OCI-LY7 (cell line): ENCODE measurements around the gene BARX2. TPM values are rescaled to one million over a fixed set of nuclear protein-coding genes. Genes with fewer than 3 reads are reported as not detected.

ENCODE experiments used
- BruUV-seq: library from RNA; stranded (reverse); fragments of 400-500 nt; replicated peaks from 2 replicates; lab custom pipeline; 2021; lab: Mats Ljungman, UMichigan
- CTCF ChIA-PET: fragments of 300-600 bp; sonication (Branson Sonifier 250); formaldehyde crosslinking; loops from one replicate; lab custom pipeline; 2022; ENCODE audit warnings: antibody characterized with exemption; ENCODE audit not compliant: unreplicated experiment; lab: Charles Lee
- POLR2A ChIA-PET: fragments of 300-600 bp; sonication (Branson Sonifier 250); formaldehyde crosslinking; loops from one replicate; lab custom pipeline; 2022; ENCODE audit warnings: antibody characterized with exemption; lab: Charles Lee
- DNase-seq: peaks from one replicate; pipeline ENCODE4 v3.0.0-alpha.2; 2015; ENCODE audit warnings: low spot score
- H2AFZ ChIP-seq: fragments of 200-600 bp; sonication (generic), shearing (Covaris generic); 2 replicates; pipeline ENCODE4 v1.6.1; 2014; ENCODE audit warnings: mild to moderate bottlenecking, antibody characterized with exemption, low read length, moderate library complexity
- H3K27ac ChIP-seq: fragments of 200-600 bp; sonication (generic); 2 replicates; pipeline ENCODE4 v1.5.1; 2014; ENCODE audit warnings: mixed run types, low read depth, mild to moderate bottlenecking, moderate library complexity, low read length, inconsistent platforms; ENCODE audit not compliant: poor library complexity, severe bottlenecking
- H3K36me3 ChIP-seq: fragments of 200-600 bp; sonication (generic); 2 replicates; pipeline ENCODE4 v1.6.1; 2014; ENCODE audit warnings: mild to moderate bottlenecking, antibody characterized with exemption, low read length, moderate library complexity, mixed read lengths; ENCODE audit not compliant: insufficient read depth
- H3K4me1 ChIP-seq: fragments of 200-600 bp; sonication (generic); 2 replicates; pipeline ENCODE4 v1.5.1; 2014; ENCODE audit warnings: mild to moderate bottlenecking, low read length; ENCODE audit not compliant: insufficient read depth, poor library complexity, severe bottlenecking
- H3K4me2 ChIP-seq: fragments of 200-600 bp; sonication (generic); 2 replicates; pipeline ENCODE4 v1.6.1; 2014; ENCODE audit warnings: mild to moderate bottlenecking, low read length
- H3K4me3 ChIP-seq: fragments of 200-600 bp; sonication (generic); 2 replicates; pipeline ENCODE4 v1.5.1; 2014; ENCODE audit warnings: mild to moderate bottlenecking, low read depth, low read length; ENCODE audit not compliant: poor library complexity, severe bottlenecking
- H3K79me2 ChIP-seq: fragments of 200-600 bp; sonication (generic); 2 replicates; pipeline ENCODE4 v1.6.1; 2016; ENCODE audit warnings: low read depth, mild to moderate bottlenecking, low read length, moderate library complexity, mixed read lengths; ENCODE audit not compliant: insufficient read depth
- H3K9me2 ChIP-seq: fragments of 200-600 bp; sonication (generic); 2 replicates; pipeline ENCODE4 v1.6.1; 2016; ENCODE audit warnings: mild to moderate bottlenecking, low read length, mixed read lengths; ENCODE audit not compliant: insufficient read depth
- H3K9me3 ChIP-seq: fragments of 200-600 bp; sonication (generic); 2 replicates; pipeline ENCODE4 v1.6.1; 2014; ENCODE audit warnings: mild to moderate bottlenecking, mixed run types, low read length, mixed read lengths
- H4K20me1 ChIP-seq: fragments of 200-600 bp; sonication (generic); 2 replicates; pipeline ENCODE4 v1.6.1; 2014; ENCODE audit warnings: mild to moderate bottlenecking, antibody characterized with exemption, low read length, moderate library complexity, mixed read lengths; ENCODE audit not compliant: insufficient read depth
- CTCF ChIP-seq: fragments of 200-600 bp; sonication (generic); conservative IDR thresholded peaks from 2 replicates; pipeline ENCODE4 v1.5.1; 2014; ENCODE audit warnings: mild to moderate bottlenecking, antibody characterized with exemption, low read length, moderate library complexity, mixed read lengths
- EZH2phosphoT487 ChIP-seq: fragments of 200-600 bp; sonication (generic); IDR thresholded peaks from 2 replicates; pipeline ENCODE4 v1.6.1; 2018; ENCODE audit warnings: low read depth, borderline replicate concordance, mild to moderate bottlenecking, mixed run types, antibody characterized with exemption, low read length, moderate library complexity, mixed read lengths
- intact Hi-C: fragments of 100-400 bp; cut with micrococcal nuclease; formaldehyde crosslinking; loops from one replicate; pipeline ENCODE4 v1.10.0; 2022; ENCODE audit not compliant: unreplicated experiment
- total RNA-seq, 2 experiments: library from RNA; depleted of rRNA in 1 of 2; stranded (reverse); fragments of >200 nt in 1 of 2; shearing (Covaris generic) in 1 of 2; gene quantifications; 2 replicates each; pipeline ENCODE4 v1.2.3, GENCODE V29; 2014 to 2022

The BARX2 gene
- total RNA-seq, 2 experiments from 2014 or later, result 0.06 to 0.23 TPM

DNA sequence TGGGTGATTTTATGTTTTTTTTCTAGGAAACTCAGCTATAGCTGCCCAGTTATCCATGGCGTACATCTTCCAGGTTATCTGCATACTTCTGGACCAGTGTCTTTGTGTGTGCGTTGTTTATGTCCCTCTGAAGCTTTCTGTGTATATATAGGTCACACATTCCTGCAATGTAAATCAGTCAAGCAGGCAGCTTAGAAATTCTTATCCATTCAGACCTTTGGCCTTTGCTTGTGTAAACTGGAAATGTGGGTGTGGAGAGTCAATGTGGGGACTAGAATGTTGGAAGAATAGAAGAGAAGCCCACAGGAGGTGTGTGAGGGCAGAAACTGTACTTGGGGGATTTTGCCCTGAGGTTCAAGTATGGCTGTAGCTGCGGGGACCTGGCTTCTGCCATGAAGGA, 51.7 kb downstream of the BARX2 start:
- no peaks in the 10 kb centered on the region for H4K20me1 ChIP-seq
- no peaks in the 10 kb centered on the region for H3K9me2 ChIP-seq
- no TSS peak for BruUV-seq
- no peak overlapping the region for H2AFZ ChIP-seq
- no peak overlapping the region for H3K4me2 ChIP-seq
- H3K79me2 ChIP-seq, result no peaks in the 10 kb centered on the region
- ChIA-PET CTCF (no interaction called here), POLR2A (no interaction called here)
- H3K27ac ChIP-seq, result no peak overlapping the region
- no peaks in the 10 kb centered on the region for H3K36me3 ChIP-seq
- no peak for DNase-seq
- TF ChIP-seq CTCF (no peak), EZH2phosphoT487 (no peak)
- peaks cover 9% of the 10 kb centered on the region; the same call in 1 of the 2 replicates for H3K9me3 ChIP-seq
- intact Hi-C loops, result no loop called here
- H3K4me1 ChIP-seq, result no peaks in the 10 kb centered on the region
- no peak overlapping the region for H3K4me3 ChIP-seq

- H3K4me3 ChIP-seq, result no peak overlapping the region
- DNase-seq, result no peak
- H3K36me3 ChIP-seq, result no peaks in the 10 kb centered on the region
- no peak overlapping the region for H3K27ac ChIP-seq
- peaks cover 9% of the 10 kb centered on the region; the same call in 1 of the 2 replicates for H3K9me3 ChIP-seq
- H3K4me2 ChIP-seq, result no peak overlapping the region
- ChIA-PET CTCF (no interaction called here), POLR2A (no interaction called here)
- no peaks in the 10 kb centered on the region for H3K79me2 ChIP-seq
- H2AFZ ChIP-seq, result no peak overlapping the region
- no peaks in the 10 kb centered on the region for H4K20me1 ChIP-seq
- TF ChIP-seq CTCF (no peak), EZH2phosphoT487 (no peak)
- no peaks in the 10 kb centered on the region for H3K4me1 ChIP-seq
- intact Hi-C loops, result no loop called here
- no TSS peak for BruUV-seq
- H3K9me2 ChIP-seq, result no peaks in the 10 kb centered on the region
These were observed 52.3 kb downstream of the BARX2 start for GRCh38 chr11:129427816-129428406.

GRCh38 chr11:129428557-129428956, 52.9 kb downstream of the BARX2 start:
- Histone ChIP-seq H3K36me3 (no peaks in the 10 kb centered on the region), H3K4me3 (no peak overlapping the region), H4K20me1 (no peaks in the 10 kb centered on the region), H2AFZ (no peak overlapping the region), H3K9me3 (peaks cover 9% of the 10 kb centered on the region; the same call in 1 of the 2 replicates), H3K27ac (no peak overlapping the region), H3K4me1 (no peaks in the 10 kb centered on the region), H3K9me2 (no peaks in the 10 kb centered on the region), H3K4me2 (no peak overlapping the region), H3K79me2 (no peaks in the 10 kb centered on the region)
- CTCF ChIA-PET, result no interaction called here
- DNase-seq, result no peak
- POLR2A ChIA-PET, result no interaction called here
- TF ChIP-seq CTCF (no peak), EZH2phosphoT487 (no peak)
- intact Hi-C loops, result no loop called here
- BruUV-seq, result no TSS peak
